HepG2 (cell line): Measurements from ENCODE around the gene C1GALT1. TPM values are rescaled to one million over a fixed set of nuclear protein-coding genes. Genes with fewer than 3 reads are reported as not detected.

Experiments
- CENPX ChIP-seq: sonication (generic); formaldehyde crosslinking; IDR thresholded peaks from 2 replicates; pipeline ENCODE4 v1.9.0; 2021; ENCODE audit warnings: mild to moderate bottlenecking, missing genetic modification reagents, moderate library complexity
- ESRRA ChIP-seq: sonication (generic); formaldehyde crosslinking; IDR thresholded peaks from 2 replicates; pipeline ENCODE4 v1.5.1; 2020; ENCODE audit warnings: mild to moderate bottlenecking, low read depth, missing genetic modification reagents
- ETS1 ChIP-seq: sonication (generic); formaldehyde crosslinking; IDR thresholded peaks from 2 replicates; pipeline ENCODE4 v1.4.0; 2020; ENCODE audit warnings: missing genetic modification reagents
- GTF2F1 ChIP-seq: fragments of 150-350 bp; IDR thresholded peaks from 2 replicates; pipeline ENCODE4 v1.6.1; 2014; ENCODE audit warnings: low read length
- HDAC2 ChIP-seq: sonication (generic); formaldehyde crosslinking; IDR thresholded peaks from 2 replicates; pipeline ENCODE4 v1.4.0; 2020; ENCODE audit warnings: missing genetic modification reagents
- HNF4A ChIP-seq: sonication (generic); formaldehyde crosslinking; IDR thresholded peaks from 2 replicates; pipeline ENCODE4 v1.4.0; 2020; ENCODE audit warnings: missing genetic modification reagents
- KMT2B ChIP-seq: IDR thresholded peaks from 2 replicates; pipeline ENCODE4 v1.6.1; 2016; ENCODE audit warnings: missing genetic modification reagents, missing compliant biosample characterization
- MED8 ChIP-seq: sonication (generic); formaldehyde crosslinking; IDR thresholded peaks from 2 replicates; pipeline ENCODE4 v1.8.1; 2023; ENCODE audit warnings: mild to moderate bottlenecking, missing genetic modification reagents; ENCODE audit not compliant: insufficient replicate concordance
- MYNN ChIP-seq: sonication (generic); formaldehyde crosslinking; IDR thresholded peaks from 2 replicates; pipeline ENCODE4 v1.4.0; 2020; ENCODE audit warnings: mild to moderate bottlenecking, low read depth, missing genetic modification reagents
- NFYC ChIP-seq: IDR thresholded peaks from 2 replicates; pipeline ENCODE4 v1.6.1; 2016; ENCODE audit warnings: missing genetic modification reagents, missing compliant biosample characterization
- PATZ1 ChIP-seq: sonication (generic); formaldehyde crosslinking; IDR thresholded peaks from 2 replicates; pipeline ENCODE4 v1.4.0; 2020; ENCODE audit warnings: missing genetic modification reagents
- SP5 ChIP-seq: IDR thresholded peaks from 2 replicates; pipeline ENCODE4 v1.6.1; 2016; ENCODE audit warnings: low read depth, borderline replicate concordance
- TOE1 ChIP-seq: sonication (generic); formaldehyde crosslinking; IDR thresholded peaks from 2 replicates; pipeline ENCODE4 v1.4.0; 2020; ENCODE audit warnings: mild to moderate bottlenecking, missing genetic modification reagents
- ZFX ChIP-seq: sonication (generic); formaldehyde crosslinking; IDR thresholded peaks from 2 replicates; pipeline ENCODE4 v1.4.0; 2020; ENCODE audit warnings: mild to moderate bottlenecking, low read depth, missing genetic modification reagents, moderate library complexity
- ZIK1 ChIP-seq: sonication (generic); formaldehyde crosslinking; IDR thresholded peaks from 2 replicates; pipeline ENCODE4 v1.5.0; 2020; ENCODE audit warnings: mild to moderate bottlenecking, low read depth, missing genetic modification reagents, borderline replicate concordance
- ZMYM3 ChIP-seq: sonication (generic); formaldehyde crosslinking; IDR thresholded peaks from 2 replicates; pipeline ENCODE4 v1.5.1; 2020; ENCODE audit warnings: mild to moderate bottlenecking, missing genetic modification reagents
- ZNF12 ChIP-seq: sonication (generic); formaldehyde crosslinking; IDR thresholded peaks from 2 replicates; pipeline ENCODE4 v1.5.0; 2020; ENCODE audit warnings: missing genetic modification reagents
- ZNF143 ChIP-seq: sonication (generic); formaldehyde crosslinking; IDR thresholded peaks from 2 replicates; pipeline ENCODE4 v1.4.0; 2020; ENCODE audit warnings: missing genetic modification reagents
- ZNF678 ChIP-seq: sonication (generic); formaldehyde crosslinking; IDR thresholded peaks from 2 replicates; pipeline ENCODE4 v1.4.0; 2020; ENCODE audit warnings: mild to moderate bottlenecking, missing genetic modification reagents
- ZNF724P ChIP-seq: sonication (generic); formaldehyde crosslinking; IDR thresholded peaks from 2 replicates; pipeline ENCODE4 v1.8.0; 2022; ENCODE audit warnings: missing genetic modification reagents, borderline replicate concordance
- polyA plus RNA-seq, 8 experiments: library from polyadenylated mRNA; depleted of rRNA in 3 of 8; stranded (reverse) in 7 of 8; unstranded in 1 of 8; fragments of >200 nt; fragmentation: Illumina TruSeq in 4 of 8; extraction: Trizol in 4 of 8; gene quantifications; 2 replicates each; pipeline versions ENCODE4 v1.2.1 to v1.2.3, GENCODE V29; 2011 to 2016; ENCODE audit warnings: low read depth in 4 of 8, missing spikeins in 1 of 8, mixed read lengths in 1 of 8; ENCODE audit not compliant: insufficient read depth in 1 of 8
- total RNA-seq, 5 experiments: library from RNA; depleted of rRNA; stranded (reverse); fragments of >200 nt; fragmentation: Illumina TruSeq; extraction: Trizol; gene quantifications; 2 replicates each; pipeline ENCODE4 v1.2.3, GENCODE V29; 2016; ENCODE audit warnings: low read depth in 1 of 5
- TF ChIP-seq, protein P1 (sequence below): sonication (generic); formaldehyde crosslinking; IDR thresholded peaks from 2 replicates; pipeline ENCODE4 v1.9.0; 2021; ENCODE audit warnings: missing genetic modification reagents, borderline replicate concordance

The C1GALT1 gene
- total and polyA plus RNA-seq, 2 of the 13 experiments (the other 11 are each of a cell fraction or from before 2014, with no cell fraction given), result 57.1 to 65.9 TPM

GRCh38 chr7:7182156-7183060 lies at the start of gene C1GALT1 (continued):
- TF ChIP-seq PATZ1 (CRISPR knock-in tag), result peak; percentile 99
- TF ChIP-seq TOE1 (CRISPR knock-in tag), result no peak
- peak; percentile 79 for TF ChIP-seq NFYC (CRISPR knock-in tag)
- 0 out of 2 replicates have a peak, but pooled peaks have one; percentile 25 for TF ChIP-seq MYNN
- TF ChIP-seq ZNF678, result peak; percentile 14; the same call in 1 of the 2 replicates
- TF ChIP-seq KMT2B, result peak; percentile 84
- TF ChIP-seq ZNF143, result peak; percentile 68
- peak; percentile 83; the same call in 1 of the 2 replicates for TF ChIP-seq ZNF724P (CRISPR knock-in tag)
- no peak for TF ChIP-seq ZIK1 (CRISPR knock-in tag)
- TF ChIP-seq, protein P1, sequence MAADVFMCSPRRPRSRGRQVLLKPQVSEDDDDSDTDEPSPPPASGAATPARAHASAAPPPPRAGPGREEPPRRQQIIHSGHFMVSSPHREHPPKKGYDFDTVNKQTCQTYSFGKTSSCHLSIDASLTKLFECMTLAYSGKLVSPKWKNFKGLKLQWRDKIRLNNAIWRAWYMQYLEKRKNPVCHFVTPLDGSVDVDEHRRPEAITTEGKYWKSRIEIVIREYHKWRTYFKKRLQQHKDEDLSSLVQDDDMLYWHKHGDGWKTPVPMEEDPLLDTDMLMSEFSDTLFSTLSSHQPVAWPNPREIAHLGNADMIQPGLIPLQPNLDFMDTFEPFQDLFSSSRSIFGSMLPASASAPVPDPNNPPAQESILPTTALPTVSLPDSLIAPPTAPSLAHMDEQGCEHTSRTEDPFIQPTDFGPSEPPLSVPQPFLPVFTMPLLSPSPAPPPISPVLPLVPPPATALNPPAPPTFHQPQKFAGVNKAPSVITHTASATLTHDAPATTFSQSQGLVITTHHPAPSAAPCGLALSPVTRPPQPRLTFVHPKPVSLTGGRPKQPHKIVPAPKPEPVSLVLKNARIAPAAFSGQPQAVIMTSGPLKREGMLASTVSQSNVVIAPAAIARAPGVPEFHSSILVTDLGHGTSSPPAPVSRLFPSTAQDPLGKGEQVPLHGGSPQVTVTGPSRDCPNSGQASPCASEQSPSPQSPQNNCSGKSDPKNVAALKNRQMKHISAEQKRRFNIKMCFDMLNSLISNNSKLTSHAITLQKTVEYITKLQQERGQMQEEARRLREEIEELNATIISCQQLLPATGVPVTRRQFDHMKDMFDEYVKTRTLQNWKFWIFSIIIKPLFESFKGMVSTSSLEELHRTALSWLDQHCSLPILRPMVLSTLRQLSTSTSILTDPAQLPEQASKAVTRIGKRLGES (CRISPR knock-in tag), result peak; percentile 37; the same call in 1 of the 2 replicates
- peak; percentile 71; the same call in 1 of the 2 replicates for TF ChIP-seq ZNF12 (CRISPR knock-in tag)
- peak; percentile 78; the same call in 1 of the 2 replicates for TF ChIP-seq ESRRA (CRISPR knock-in tag)
- peak; percentile 53; the same call in 1 of the 2 replicates for TF ChIP-seq ZMYM3 (CRISPR knock-in tag)
- TF ChIP-seq ZFX (CRISPR knock-in tag), result peak; percentile 53
- TF ChIP-seq GTF2F1, result 0 out of 2 replicates have a peak, but pooled peaks have one; percentile 29
- TF ChIP-seq HDAC2, result peak; percentile 71; the same call in 1 of the 2 replicates
- TF ChIP-seq HNF4A, result peak; percentile 94
- TF ChIP-seq CENPX, result no peak
- TF ChIP-seq MED8 (CRISPR knock-in tag), result peak; percentile 74
- peak; percentile 26; the same call in 1 of the 2 replicates for TF ChIP-seq SP5 (CRISPR knock-in tag)
- 0 out of 2 replicates have a peak, but pooled peaks have one; percentile 77 for TF ChIP-seq ETS1 (CRISPR knock-in tag)
